Keratinocyte (primary cell): ENCODE data around the gene CELF2. TPM values are rescaled to one million over a fixed set of nuclear protein-coding genes. Genes with fewer than 3 reads are reported as not detected.

Experiments used
- DNase-seq: peaks from one replicate; pipeline ENCODE4 v3.0.0-alpha.2; 2011; ENCODE audit warnings: low read depth, missing footprints, low spot score
- FAIRE-seq: peaks from 2 replicates; lab custom pipeline; 2011; peaks lifted over from hg19 to GRCh38; lab: Jason Lieb, UNC
- H2AFZ ChIP-seq: 2 replicates; pipeline ENCODE4 v1.6.0; 2012; ENCODE audit warnings: low read length, control low read depth, inconsistent platforms; ENCODE audit not compliant: control insufficient read depth
- H3K27ac ChIP-seq: 2 replicates; pipeline ENCODE4 v1.5.1; 2011; ENCODE audit warnings: low read length; ENCODE audit not compliant: control insufficient read depth, insufficient read depth
- H3K27me3 ChIP-seq: 3 replicates; pipeline ENCODE4 v1.6.0; 2011; ENCODE audit warnings: low read length; ENCODE audit not compliant: control insufficient read depth, insufficient read depth; ENCODE audit errors: extremely low read depth
- H3K36me3 ChIP-seq, 2 experiments: 2 replicates in 1 of 2; 3 replicates in 1 of 2; pipeline ENCODE4 v1.5.1; 2011; ENCODE audit warnings: low read length in 2 of 2, mild to moderate bottlenecking in 1 of 2; ENCODE audit not compliant: control insufficient read depth in 2 of 2, insufficient read depth in 2 of 2; ENCODE audit errors: extremely low read depth in 1 of 2
- H3K4me1 ChIP-seq: 3 replicates; pipeline ENCODE4 v1.5.1; 2011; ENCODE audit warnings: low read length; ENCODE audit not compliant: control insufficient read depth, insufficient read depth; ENCODE audit errors: extremely low read depth
- H3K4me2 ChIP-seq: 3 replicates; pipeline ENCODE4 v1.6.0; 2011; ENCODE audit warnings: low read depth, low read length; ENCODE audit not compliant: control insufficient read depth, insufficient read depth; ENCODE audit errors: extremely low read depth
- H3K4me3 ChIP-seq, 3 experiments: fragments of 200-600 bp in 1 of 3; sonication (generic) in 1 of 3; 2 replicates in 2 of 3; 3 replicates in 1 of 3; pipeline ENCODE4 v1.5.1; 2011 to 2016; ENCODE audit warnings: low read length in 3 of 3, mild to moderate bottlenecking in 3 of 3, control low read depth in 2 of 3, inconsistent platforms in 1 of 3, low read depth in 1 of 3, mixed read lengths in 1 of 3, mixed run types in 1 of 3, moderate library complexity in 1 of 3; ENCODE audit not compliant: control insufficient read depth in 2 of 3, insufficient read depth in 2 of 3; ENCODE audit errors: extremely low read depth in 1 of 3
- H3K79me2 ChIP-seq: 2 replicates; pipeline ENCODE4 v1.6.0; 2012; ENCODE audit warnings: low read length; ENCODE audit not compliant: control insufficient read depth, insufficient read depth
- H3K9ac ChIP-seq: 3 replicates; pipeline ENCODE4 v1.6.0; 2011; ENCODE audit warnings: low read length; ENCODE audit not compliant: control insufficient read depth, insufficient read depth; ENCODE audit errors: extremely low read depth
- H3K9me1 ChIP-seq: 3 replicates; pipeline ENCODE4 v1.6.0; 2011; ENCODE audit warnings: low read length; ENCODE audit not compliant: control insufficient read depth, insufficient read depth; ENCODE audit errors: extremely low read depth
- H3K9me3 ChIP-seq: 2 replicates; pipeline ENCODE4 v1.5.1; 2012; ENCODE audit warnings: low read depth, low read length; ENCODE audit not compliant: control insufficient read depth
- H4K20me1 ChIP-seq: 3 replicates; pipeline ENCODE4 v1.6.0; 2011; ENCODE audit warnings: low read length; ENCODE audit not compliant: control insufficient read depth, insufficient read depth; ENCODE audit errors: extremely low read depth
- EZH2 ChIP-seq: IDR thresholded peaks from one replicate; pipeline ENCODE4 v1.6.1; 2012; ENCODE audit warnings: inconsistent platforms, mild to moderate bottlenecking, low read length, moderate library complexity
- dilution Hi-C: fragments of 300-500 bp; cut with MboI; formaldehyde crosslinking; loops from one replicate; pipeline ENCODE4 v1.7.0; 2020; ENCODE audit warnings: low sequenced_read_pairs; ENCODE audit not compliant: extremely low pct_ligation_motif_present
- polyA plus RNA-seq, 5 experiments: library from polyadenylated mRNA; depleted of rRNA in 3 of 5; stranded (reverse) in 3 of 5; stranded (forward) in 1 of 5; unstranded in 1 of 5; fragments of >200 nt; gene quantifications; 1 replicate in 1 of 5; 2 replicates in 3 of 5; 3 replicates in 1 of 5; pipeline versions ENCODE4 v1.2.1 to v1.2.3, GENCODE V29; 2011 to 2012; ENCODE audit warnings: missing spikeins in 2 of 5, low read depth in 1 of 5, low replicate concordance in 1 of 5
- TF ChIP-seq, protein P1 (sequence below), 3 experiments: IDR thresholded peaks in 1 of 3; conservative IDR thresholded peaks in 1 of 3; optimal IDR thresholded peaks in 1 of 3; 2 replicates in 2 of 3; 3 replicates in 1 of 3; pipeline versions ENCODE3 to v1.5.1; 2011; ENCODE audit warnings: low read length in 3 of 3, mild to moderate bottlenecking in 3 of 3, moderate library complexity in 2 of 3, control low read depth in 1 of 3, inconsistent platforms in 1 of 3; ENCODE audit not compliant: insufficient read depth in 2 of 3; ENCODE audit errors: extremely low read depth in 1 of 3

Gene CELF2
- polyA plus RNA-seq, 1 donor (not counting 4 experiments of a cell fraction or from before 2014, with no cell fraction given): 9.8 TPM

DNA sequence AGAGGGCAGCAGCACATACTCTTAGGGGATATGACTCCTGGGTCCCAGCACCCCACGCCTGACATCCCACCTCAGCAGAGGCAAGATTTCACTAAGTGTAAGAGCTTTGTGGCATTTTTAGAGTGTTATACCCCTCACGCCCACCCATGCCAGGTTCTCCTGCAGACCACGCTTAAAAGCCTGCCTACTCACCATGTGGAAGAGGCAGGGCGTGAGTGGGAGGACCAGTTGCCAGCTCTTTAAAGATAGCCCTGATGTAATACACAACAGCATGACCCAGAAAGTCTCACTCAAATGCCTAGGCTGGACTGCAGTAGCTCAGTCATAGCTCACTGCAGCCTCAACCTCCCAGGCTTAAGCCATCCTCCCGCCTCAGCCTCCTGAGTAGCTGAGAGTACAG is 44.4 kb upstream of the CELF2 start:
- no peak for DNase-seq
- Histone ChIP-seq H3K4me3 (no peak overlapping the region), H2AFZ (no peak overlapping the region), H3K79me2 (no peaks in the 10 kb centered on the region), H4K20me1 (no peaks in the 10 kb centered on the region), H3K27ac (no peak overlapping the region), H3K4me2 (no peak overlapping the region), H3K9me3 (no peaks in the 10 kb centered on the region), H3K27me3 (no peaks in the 10 kb centered on the region), H3K4me1 (no peaks in the 10 kb centered on the region), H3K9ac (no peak overlapping the region), H3K9me1 (no peaks in the 10 kb centered on the region), H3K36me3 (no peaks in the 10 kb centered on the region)
- no peak for FAIRE-seq
- TF ChIP-seq EZH2: no peak
- TF ChIP-seq, protein P1, sequence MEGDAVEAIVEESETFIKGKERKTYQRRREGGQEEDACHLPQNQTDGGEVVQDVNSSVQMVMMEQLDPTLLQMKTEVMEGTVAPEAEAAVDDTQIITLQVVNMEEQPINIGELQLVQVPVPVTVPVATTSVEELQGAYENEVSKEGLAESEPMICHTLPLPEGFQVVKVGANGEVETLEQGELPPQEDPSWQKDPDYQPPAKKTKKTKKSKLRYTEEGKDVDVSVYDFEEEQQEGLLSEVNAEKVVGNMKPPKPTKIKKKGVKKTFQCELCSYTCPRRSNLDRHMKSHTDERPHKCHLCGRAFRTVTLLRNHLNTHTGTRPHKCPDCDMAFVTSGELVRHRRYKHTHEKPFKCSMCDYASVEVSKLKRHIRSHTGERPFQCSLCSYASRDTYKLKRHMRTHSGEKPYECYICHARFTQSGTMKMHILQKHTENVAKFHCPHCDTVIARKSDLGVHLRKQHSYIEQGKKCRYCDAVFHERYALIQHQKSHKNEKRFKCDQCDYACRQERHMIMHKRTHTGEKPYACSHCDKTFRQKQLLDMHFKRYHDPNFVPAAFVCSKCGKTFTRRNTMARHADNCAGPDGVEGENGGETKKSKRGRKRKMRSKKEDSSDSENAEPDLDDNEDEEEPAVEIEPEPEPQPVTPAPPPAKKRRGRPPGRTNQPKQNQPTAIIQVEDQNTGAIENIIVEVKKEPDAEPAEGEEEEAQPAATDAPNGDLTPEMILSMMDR (optimal IDR thresholded peaks at IDR 0.05 in 1 of 3, IDR thresholded peaks at IDR 0.05 in 1 of 3, conservative IDR thresholded peaks at IDR 0.05 in 1 of 3; ENCODE audit: extremely low read depth in 1 of 3, insufficient read depth in 2 of 3, low read length in 3 of 3): no peak
- dilution Hi-C loops: no loop called here

DNA sequence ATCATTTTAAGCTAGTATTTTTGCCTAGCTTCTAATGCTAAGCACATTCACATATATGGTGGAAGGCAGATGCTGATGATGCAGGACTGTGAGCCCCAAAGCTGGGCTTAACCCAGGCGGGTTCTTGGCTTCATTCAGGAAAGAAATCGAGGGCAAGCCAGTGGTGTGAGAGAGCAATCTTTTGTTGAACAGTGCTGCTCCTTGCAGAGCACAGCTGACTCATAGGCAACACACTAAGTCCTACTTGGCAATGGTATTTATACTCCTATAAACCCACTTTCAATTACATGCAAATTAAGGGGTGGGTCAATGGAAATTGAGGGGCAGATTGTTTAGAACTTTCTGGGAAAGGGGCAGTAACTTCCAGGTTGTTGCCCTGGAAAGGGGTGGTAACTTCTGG is 42.0 kb upstream of the CELF2 start:
- H3K9me1 ChIP-seq: no peaks in the 10 kb centered on the region
- no peaks in the 10 kb centered on the region for H3K4me1 ChIP-seq
- no peak for DNase-seq
- H3K36me3 ChIP-seq: no peaks in the 10 kb centered on the region
- H3K9me3 ChIP-seq: no peaks in the 10 kb centered on the region
- no peaks in the 10 kb centered on the region for H3K27me3 ChIP-seq
- no peak for FAIRE-seq
- H3K4me3 ChIP-seq: no peak overlapping the region
- no peaks in the 10 kb centered on the region for H3K79me2 ChIP-seq
- TF ChIP-seq, protein P1 (optimal IDR thresholded peaks at IDR 0.05 in 1 of 3, IDR thresholded peaks at IDR 0.05 in 1 of 3, conservative IDR thresholded peaks at IDR 0.05 in 1 of 3; ENCODE audit: extremely low read depth in 1 of 3, insufficient read depth in 2 of 3, low read length in 3 of 3): no peak
- no peak for TF ChIP-seq EZH2
- dilution Hi-C loops: no loop called here
- no peak overlapping the region for H2AFZ ChIP-seq
- no peak overlapping the region for H3K4me2 ChIP-seq
- H3K9ac ChIP-seq: no peak overlapping the region
- no peak overlapping the region for H3K27ac ChIP-seq
- no peaks in the 10 kb centered on the region for H4K20me1 ChIP-seq
